ENCODE results near the gene CHODL. TPM values are rescaled to one million over a fixed set of nuclear protein-coding genes. Genes with fewer than 3 reads are reported as not detected.

CHODL gene
- total RNA-seq (under 1 TPM in 4 of 6 donors, not detected in 2; 0.06 to 0.25 (median 0.12) TPM), polyA plus RNA-seq (under 1 TPM in 1 of 2 donors, not detected in 1; 0.16 TPM)

- intact Hi-C loops (cut with DNase I): no loop called here
- H3K4me3 ChIP-seq: peak within 1 kb of the TSS in 2 of 4 donors; percentile 13 to 38
- ATAC-seq: peak in 3 of 4 donors; percentile 50 to 51 (median 51)
Measured at GRCh38 chr21:18244671-18245463, at the start of gene CHODL. Gene CHODL, plus strand, starts transcription at chr21:18244833. Its CDS starts 391 bp downstream, at chr21:18245224.

GRCh38 chr21:18204931-18205330 is 39.7 kb upstream of the CHODL start:
- no peak for TF ChIP-seq CTCF (IDR thresholded peaks at IDR 0.05)
- intact Hi-C loops (cut with DNase I): no loop called here
- Histone ChIP-seq H3K4me1 (no peaks in the 10 kb centered on the region), H3K9me3 (no peaks in the 10 kb centered on the region), H3K27me3 (no peaks in the 10 kb centered on the region), H3K27ac (no peak overlapping the region), H3K4me3 (no peak overlapping the region), H3K36me3 (no peaks in the 10 kb centered on the region)
- no peak for DNase-seq
- ATAC-seq: no peak
- WGBS, 2 donors: 71% methylated on average over 1 of the region's 1 CpG
- no peak for FAIRE-seq

More at GRCh38 chr21:18244671-18245463, at the start of gene CHODL:
- TF ChIP-seq CTCF (IDR thresholded peaks at IDR 0.05): no peak
- Histone ChIP-seq H3K27me3 (peaks cover 0 to 13% (median 3%) of the 10 kb centered on the region in 4 donors), H3K27ac (no peak within 1 kb of the TSS), H3K4me1 (no peaks in the 10 kb centered on the region), H3K36me3 (no peaks in the 10 kb centered on the region), H3K9me3 (no peaks in the 10 kb centered on the region)
- FAIRE-seq (no peak), DNase-seq (peak in 3 of 6 donors; percentile 13 to 67 (median 55))
- WGBS, 2 donors: 2% methylated on average over 69 to 72 of the region's 72 CpGs

GRCh38 chr21:18218331-18218730 is 26.3 kb upstream of the CHODL start:
- no peak for FAIRE-seq
- WGBS, 2 donors: 14 to 17% methylated on average over 1 of the region's 1 CpG
- ATAC-seq: no peak

GRCh38 chr21:18220498-18220897 is 24.1 kb upstream of the CHODL start:
- Histone ChIP-seq H3K9me3 (no peaks in the 10 kb centered on the region), H3K4me1 (no peaks in the 10 kb centered on the region), H3K27ac (no peak overlapping the region), H3K4me3 (no peak overlapping the region), H3K36me3 (no peaks in the 10 kb centered on the region), H3K27me3 (no peaks in the 10 kb centered on the region)
- TF ChIP-seq CTCF (IDR thresholded peaks at IDR 0.05): no peak
- DNase-seq: no peak
- ATAC-seq: no peak
- intact Hi-C loops (cut with DNase I): no loop called here
- no peak for FAIRE-seq

More at GRCh38 chr21:18218331-18218730, 26.3 kb upstream of the CHODL start:
- H3K4me1 ChIP-seq: no peaks in the 10 kb centered on the region
- intact Hi-C loops (cut with DNase I): no loop called here
- H3K27me3 ChIP-seq: no peaks in the 10 kb centered on the region
- no peaks in the 10 kb centered on the region for H3K9me3 ChIP-seq
- DNase-seq: no peak
- TF ChIP-seq CTCF (IDR thresholded peaks at IDR 0.05): no peak
- no peak overlapping the region for H3K27ac ChIP-seq
- H3K36me3 ChIP-seq: no peaks in the 10 kb centered on the region
- no peak overlapping the region for H3K4me3 ChIP-seq

GRCh38 chr21:18222346-18222745 is 22.3 kb upstream of the CHODL start:
- ATAC-seq (no peak), FAIRE-seq (no peak), DNase-seq (no peak)
- H3K4me3 ChIP-seq: no peak overlapping the region
- WGBS, 2 donors: 23 to 31% methylated on average over 1 of the region's 1 CpG
- no peaks in the 10 kb centered on the region for H3K36me3 ChIP-seq
- TF ChIP-seq CTCF (IDR thresholded peaks at IDR 0.05): no peak
- H3K27me3 ChIP-seq: no peaks in the 10 kb centered on the region
- H3K9me3 ChIP-seq: no peaks in the 10 kb centered on the region
- no peak overlapping the region for H3K27ac ChIP-seq
- H3K4me1 ChIP-seq: no peaks in the 10 kb centered on the region
- intact Hi-C loops (cut with DNase I): no loop called here

All from pancreas (tissue), 10 donors.